Activated T-helper 1 cell treated with Interleukin-2 at 50 U/mL for 16 hours (primary cell): ENCODE data around the gene DIP2C.

Experiments
- DNase-seq: peaks from one replicate; pipeline ENCODE4 v3.0.0-alpha.2; 2020; ENCODE audit warnings: low read depth

Gene DIP2C

DNA sequence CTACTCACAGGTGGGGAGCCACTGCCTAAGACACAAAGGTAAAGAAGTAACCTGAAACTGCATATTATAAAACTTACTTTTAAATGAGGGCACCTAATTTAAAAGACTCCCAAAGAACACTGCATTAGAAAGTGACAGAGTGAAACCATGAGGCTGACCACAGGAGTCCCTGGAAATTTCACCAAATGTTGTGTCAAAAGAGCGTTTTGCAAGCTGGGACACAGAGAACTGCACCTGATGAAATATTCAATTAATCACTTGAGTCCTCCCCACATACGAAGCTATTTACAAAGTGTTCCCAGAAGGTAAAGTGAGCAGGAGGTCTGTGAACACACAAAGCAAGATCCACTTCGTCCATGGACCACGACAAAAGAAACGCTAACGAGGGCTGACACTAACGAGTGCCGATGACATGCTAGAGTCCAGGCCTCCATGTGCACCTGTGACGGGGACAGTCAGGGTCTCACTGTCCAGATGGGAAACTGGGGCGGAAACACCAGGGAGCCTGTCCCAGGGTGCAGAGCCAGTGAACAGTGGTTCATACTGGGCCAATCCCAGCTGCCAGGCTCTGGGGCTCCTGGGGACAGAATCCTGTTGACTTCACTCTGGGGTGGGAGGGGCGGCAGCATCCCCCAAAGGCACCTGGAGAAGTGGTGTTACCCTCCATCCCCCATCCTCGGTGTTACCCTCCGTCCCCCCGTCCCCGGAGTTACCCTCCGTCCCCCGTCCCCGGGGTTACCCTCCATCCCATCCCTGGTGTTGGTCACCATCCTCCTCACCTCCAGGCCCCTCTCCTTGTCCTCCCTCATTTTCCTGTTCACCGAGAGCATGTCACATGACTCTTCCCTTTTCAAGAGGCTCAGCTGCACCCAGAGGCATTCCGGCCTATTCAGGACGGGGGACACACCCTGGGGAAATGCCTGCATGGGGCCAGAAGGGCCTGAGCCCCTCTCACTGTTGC lies 63.4 kb downstream of the DIP2C start:
- DNase-seq, result no peak

DNA sequence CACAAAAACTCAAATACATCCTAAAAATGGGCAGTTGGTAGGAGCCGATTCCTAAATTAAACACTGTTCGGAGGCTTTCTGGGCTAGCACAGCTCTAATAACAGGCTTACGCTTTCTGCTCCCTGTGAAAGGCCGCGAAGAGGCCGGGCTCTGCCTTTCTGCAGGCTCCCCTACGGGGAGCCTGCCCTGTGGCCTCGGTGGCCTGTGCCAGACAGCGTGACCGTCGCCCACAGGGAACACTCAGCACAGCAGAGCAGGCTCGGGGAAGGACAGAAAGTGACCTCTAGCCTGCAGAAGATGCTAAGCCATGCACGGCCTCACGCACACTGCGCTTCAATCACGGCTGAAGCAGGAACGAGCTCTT lies 64.2 kb downstream of the DIP2C start:
- DNase-seq, result no peak

DNA sequence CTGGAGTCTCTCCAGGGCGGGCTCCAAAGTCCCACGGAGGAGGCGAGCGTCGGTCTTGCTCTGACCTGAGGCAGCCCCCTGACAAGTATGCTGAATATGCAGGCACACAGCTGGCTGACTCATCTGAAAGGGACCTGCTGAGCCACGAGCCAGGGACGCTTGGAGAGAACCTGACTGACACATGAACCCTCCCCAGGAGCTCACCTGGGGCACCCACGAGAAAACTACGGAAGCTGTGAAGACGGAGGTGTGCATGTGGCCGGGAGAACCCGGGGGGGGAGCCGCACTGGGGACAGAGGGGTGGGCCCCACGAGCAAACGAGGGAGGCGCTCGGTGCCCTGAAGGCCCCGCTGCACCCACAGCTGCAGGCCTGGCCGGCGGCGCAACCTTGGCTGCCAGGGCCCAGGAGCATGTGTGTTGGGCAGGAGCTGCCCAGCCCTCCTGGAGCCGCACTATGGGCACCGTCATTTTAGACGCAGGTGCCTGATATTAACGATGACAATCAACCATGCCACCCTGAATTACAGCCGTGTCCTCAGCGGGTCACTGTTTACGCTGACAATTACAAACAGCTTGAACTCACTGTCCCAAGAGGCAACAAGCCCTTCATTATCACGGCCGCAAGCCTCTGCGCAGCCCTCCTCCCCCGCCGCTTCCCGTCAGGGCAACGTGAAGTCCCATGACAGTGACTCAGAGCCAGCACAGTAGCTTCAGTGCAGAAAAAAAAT lies 64.7 kb downstream of the DIP2C start:
- DNase-seq, result no peak

DNA sequence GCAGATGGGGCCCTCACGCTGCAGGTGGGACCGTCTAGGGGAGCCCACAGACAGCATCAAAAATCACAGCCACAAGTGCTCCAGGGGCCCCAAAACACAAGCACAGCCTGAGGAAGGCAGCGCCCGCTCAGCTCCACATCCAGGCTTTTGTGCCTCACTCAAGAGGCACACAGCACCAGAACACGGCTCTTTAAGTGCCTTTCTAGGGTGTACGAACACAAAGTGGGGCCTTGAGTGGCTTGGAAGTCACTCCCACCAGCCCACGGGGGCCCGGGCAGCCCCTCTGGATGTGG lies 65.2 kb downstream of the DIP2C start:
- no peak for DNase-seq

DNA sequence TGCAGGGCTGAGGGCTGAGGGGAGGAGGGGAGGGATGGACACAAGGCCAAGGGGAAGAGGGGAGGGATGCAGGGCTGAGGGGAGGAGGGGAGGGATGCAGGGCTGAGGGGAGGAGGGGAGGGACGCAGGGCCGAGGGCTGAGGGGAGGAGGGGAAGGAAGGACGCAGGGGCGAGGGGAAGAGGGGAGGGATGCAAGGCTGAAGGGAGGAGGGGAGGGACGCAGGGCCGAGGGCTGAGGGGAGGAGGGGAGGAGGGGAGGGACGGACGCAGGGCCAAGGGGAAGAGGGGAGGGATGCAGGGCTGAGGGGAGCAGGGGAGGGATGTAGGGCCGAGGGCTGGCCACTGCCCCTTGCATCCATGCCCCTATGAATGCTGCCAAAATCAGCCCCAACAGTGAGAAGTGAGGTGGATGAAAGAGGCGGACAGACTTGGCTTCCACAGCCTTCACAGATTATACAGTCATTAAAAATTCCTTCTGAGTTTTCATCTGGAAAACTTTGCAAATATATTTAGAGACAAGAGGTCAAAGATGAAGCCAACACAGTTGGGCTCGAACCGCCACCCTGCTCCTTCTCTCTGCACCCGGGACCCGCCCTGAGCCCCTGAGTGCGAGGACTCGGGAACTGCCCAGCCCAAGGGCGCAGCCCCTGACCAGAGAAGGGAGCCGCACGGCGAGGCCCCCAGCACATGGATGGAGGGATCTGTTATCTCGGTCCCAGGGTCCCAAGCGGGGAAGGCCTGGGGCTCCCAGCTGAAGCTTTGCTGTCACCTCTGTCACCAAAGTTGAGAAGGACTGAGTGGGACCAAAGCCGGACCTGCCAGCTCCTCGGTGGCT lies 65.8 kb downstream of the DIP2C start:
- no peak for DNase-seq

DNA sequence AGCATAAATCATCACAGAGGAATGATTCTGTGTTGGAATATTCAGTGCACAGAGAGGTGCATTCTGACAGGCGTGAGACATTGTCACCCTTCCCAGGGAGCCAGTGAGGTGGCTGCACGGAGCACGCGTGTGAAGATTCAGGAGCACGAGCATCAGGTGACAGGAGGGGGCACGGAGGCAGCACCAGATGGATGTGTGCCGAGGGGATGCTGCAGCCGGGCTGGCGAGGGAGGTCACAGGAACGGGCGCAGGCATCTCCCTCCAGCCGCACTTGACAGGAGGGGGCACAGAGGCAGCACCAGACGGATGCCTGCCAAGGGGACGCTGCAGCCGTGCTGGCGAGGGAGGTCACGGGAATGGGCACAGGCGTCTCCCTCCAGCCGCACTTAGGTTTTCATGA lies 66.5 kb downstream of the DIP2C start:
- DNase-seq, result no peak

DNA sequence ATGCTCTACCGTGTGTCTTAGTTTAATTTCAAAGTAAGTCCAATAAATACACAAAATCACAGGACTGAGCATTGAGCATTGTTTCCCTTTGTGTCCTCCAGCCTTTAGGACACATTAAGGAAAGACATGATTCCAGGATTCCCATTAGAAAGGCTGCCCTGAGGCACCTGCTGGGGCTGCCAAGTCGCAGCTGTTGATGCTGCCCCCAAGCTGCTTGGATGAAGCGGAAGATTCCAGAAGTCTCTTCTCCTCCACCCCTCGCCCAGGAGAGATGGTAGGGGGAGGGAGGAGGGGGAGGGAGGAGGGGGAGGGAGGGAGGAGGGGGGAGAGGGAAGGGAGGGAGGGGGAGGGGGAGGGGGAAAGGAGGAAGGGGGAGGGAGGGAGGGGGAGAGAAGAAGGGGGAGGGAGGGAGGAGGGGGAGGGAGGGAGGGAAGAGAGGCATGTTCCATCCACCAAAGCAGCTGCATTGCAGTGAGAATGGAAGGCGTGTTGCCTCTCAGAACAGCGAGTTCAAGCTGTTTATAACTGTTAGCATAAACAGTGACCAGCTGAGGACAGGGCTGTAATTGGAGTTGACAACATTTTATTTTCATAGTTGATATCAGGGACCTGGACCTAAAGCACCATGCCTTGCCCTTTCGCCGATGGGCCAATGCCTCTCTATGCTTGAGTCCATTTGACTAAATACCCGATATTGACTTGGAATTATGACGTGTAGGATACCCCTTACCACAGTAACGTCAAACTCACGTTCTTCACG lies 67.3 kb downstream of the DIP2C start:
- no peak for DNase-seq

DNA sequence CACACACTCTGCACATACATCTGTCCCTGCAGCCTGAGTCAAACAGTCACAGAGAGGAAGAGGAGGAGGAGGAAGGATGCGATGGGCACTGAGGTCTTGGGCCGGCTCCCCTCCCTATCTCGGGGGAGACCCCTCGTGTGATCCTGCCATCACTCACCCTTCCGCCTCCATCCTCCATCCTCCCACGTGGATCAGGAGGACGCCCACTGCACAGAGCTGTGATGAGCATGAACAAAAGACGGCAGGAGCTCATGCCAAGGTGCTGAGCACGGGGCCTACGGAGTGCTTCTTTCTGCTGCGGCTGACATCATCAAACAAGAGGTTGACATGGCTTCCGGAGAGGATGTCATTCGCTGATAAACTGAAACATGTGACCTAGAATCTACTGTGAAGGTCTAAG lies 68.0 kb downstream of the DIP2C start:
- DNase-seq, result no peak

DNA sequence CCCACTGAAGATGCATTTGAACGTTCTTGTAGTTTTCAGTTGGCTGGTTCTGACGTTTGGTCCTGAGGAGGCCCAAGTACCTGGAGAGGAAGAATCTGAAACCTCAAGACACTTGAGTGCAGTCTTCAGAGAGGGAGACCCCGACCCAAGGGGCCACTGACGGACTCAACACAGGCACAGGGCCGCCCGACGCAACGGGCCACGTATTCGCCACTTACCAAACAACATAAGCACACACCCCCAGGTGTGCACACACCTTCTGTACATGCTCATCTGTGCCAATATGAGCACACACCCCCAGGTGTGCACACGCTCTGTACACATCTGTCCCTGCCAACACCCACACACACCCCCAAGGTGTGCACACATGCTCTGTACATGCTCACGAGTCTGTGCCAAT lies 68.5 kb downstream of the DIP2C start:
- DNase-seq, result no peak

DNA sequence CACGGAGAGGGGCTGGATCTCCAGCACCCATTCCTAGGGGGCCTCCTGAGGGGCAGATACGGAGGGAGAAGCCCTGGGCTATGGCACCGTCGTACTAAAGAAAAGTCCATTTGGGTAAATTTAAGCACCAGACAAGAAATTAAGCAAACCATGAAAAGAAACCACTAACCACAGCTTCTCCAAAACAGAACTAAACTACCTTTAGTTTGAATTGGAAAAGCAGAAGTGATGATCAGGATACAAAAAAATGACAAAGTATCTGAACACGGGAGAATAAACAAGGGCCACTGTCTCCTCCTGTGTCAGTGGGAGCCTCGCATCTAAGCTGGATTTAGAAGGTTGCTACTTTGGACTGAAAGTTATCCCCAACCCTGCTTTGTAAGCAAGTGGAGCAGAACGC lies 69.1 kb downstream of the DIP2C start:
- no peak for DNase-seq

DNA sequence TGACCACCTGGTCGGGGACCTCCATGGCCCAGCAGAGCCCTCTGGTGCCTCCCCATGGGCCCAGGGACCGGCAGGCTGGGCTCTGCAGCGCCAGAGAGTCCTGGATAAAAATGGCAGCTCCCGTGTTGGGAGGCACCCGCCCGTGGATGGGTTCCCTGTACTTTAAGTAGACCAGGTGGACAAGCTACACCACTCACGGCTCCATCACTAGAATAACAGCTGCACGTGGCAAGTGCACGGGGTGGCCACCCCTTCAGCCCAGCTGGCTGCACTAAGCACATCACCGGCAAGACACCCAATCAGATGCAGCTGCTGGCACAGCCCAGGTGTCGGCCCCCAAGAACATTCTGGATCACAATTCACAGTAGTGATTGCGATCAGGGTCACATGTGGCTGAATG lies 69.8 kb downstream of the DIP2C start:
- no peak for DNase-seq

DNA sequence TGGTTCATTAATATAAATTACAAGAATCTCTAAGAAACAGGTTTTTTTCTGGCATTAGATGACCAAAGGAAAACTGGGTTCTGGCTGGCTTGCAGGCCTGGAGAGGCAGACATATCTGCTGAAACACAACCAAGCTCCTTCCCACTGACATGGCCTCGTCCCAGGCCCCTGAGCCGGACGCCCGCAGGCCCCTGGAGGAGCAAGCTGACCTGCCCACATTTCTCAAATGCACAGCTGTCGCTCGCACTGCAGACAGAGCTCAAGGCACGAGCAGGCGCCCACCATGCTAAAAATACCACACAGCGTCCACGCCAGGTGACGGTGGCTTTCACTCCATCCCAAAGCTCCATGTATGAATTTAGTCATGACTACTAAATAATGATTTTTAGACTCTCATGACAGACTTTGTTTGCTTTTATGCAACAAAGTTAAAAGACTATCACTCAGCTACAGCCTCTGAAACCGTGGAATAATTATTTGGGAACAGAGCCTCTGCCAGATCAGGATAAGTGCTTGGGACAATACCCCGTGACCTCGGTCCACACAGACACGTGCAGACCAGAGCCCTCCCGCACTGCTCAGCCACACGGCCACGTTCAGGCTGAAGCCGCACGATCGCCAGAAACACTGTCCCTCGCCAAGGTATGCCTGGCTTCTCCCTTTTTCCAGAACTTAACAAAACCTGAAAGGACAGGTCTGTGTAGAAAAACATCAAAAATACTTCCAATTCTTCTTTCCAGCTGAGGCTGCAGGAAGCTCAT lies 71.1 kb downstream of the DIP2C start:
- DNase-seq, result no peak

DNA sequence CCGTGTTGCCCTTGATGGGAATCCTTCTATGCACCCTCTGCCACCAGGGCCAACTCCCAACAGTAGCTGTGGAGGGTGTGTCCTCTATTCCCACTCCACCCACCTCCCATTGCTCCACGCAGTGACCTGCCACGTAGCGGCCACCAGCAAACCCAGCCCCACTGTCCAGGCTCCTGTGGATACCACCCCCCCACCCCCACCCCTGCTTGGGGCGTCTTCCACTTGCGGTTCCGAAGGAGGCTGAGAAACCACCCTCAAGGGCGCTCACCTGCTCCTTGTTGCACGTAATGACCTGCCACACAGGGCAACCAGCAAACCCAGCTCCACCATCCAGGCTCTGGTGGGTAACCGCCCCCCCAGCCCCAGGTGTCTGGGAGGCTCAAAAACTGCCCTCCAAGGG lies 72.0 kb downstream of the DIP2C start:
- no peak for DNase-seq

DNA sequence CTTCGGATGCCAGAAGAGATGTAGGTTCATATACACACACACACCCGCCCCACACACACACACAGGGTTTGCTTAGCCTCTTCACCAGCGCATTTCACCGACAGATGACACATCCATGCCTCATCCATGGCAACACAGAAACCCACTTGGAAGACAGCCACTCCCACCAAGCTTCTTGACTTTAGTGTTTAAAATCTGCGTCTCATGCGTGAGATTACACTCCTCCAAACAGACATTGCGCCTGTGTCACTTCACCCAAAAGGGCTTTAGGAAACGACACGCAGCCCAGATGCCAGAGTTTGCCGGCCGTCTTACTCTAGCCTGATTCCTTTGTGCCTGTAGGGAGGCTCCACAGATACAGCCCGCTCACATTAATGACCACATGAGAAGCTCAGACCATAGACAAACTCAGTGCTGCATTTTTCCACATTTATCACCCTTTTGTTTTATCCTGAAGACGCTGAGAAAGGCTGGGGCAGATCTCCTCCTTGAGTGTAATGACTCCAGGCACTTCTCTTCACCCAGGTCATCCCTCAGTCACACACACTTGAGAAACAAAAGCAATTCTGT lies 73.8 kb downstream of the DIP2C start:
- no peak for DNase-seq

DNA sequence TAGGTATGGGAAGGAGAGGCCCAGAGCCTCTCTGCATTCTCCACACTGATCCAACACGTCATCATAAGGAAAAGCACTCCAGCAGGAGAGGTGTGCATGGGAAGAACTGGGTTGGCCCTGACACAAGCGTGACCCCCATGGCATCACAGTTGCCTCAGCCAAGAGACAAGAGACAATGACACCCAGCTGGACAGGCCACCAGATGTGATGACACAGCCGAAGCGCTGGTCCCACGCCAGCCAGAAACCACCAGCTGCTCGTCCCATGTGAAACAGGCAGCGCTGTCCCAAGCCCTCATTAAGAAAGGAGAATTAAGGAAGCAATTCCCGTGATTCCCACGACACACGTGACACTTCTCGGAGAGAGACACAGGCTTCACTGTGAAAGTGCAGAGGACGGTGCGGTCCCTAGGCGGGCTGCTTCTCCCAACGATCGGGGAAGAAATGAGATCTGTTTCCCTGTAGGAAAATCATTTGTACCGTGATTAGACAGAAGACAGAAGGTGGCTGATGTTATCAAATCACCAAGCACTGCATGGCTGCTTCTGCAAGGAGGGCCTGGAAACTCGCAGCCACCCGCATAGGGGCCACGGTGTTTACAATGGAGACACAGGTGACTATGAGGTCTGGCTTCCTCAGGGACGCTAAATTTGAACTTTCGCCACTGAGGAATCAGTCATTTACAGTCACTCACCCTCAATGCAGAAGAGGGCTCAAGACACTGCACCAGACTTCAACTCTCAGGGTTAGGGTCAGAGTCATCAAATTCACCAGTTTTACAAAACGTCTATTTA lies 74.5 kb downstream of the DIP2C start:
- no peak for DNase-seq

DNA sequence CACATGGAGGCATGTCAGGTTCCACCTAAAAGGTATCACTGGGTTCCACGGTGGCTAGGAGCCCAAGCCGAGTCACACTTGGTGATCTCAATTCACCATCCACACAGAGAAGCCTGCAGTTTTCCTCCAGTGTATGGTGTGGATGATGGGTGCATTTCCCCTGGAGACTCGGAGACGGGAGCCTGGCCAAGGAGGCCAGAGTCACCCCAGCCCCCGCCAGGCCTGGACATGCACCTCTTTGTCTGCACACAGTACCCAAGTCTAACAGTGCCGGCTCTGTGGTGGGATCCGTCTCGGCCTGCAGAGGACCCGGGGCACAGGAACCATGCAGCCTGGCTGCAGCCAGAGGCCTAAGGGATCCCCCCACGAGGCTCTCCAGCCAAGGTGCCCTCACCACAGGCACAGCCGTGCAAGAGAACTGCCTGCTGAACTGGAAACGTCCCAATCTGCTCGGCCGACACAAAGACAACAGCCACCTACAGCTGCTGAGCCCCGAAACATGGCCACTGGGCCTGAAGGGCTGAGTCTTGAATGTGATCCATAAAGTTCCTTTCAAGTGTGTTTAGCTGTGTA lies 75.2 kb downstream of the DIP2C start:
- DNase-seq, result no peak

DNA sequence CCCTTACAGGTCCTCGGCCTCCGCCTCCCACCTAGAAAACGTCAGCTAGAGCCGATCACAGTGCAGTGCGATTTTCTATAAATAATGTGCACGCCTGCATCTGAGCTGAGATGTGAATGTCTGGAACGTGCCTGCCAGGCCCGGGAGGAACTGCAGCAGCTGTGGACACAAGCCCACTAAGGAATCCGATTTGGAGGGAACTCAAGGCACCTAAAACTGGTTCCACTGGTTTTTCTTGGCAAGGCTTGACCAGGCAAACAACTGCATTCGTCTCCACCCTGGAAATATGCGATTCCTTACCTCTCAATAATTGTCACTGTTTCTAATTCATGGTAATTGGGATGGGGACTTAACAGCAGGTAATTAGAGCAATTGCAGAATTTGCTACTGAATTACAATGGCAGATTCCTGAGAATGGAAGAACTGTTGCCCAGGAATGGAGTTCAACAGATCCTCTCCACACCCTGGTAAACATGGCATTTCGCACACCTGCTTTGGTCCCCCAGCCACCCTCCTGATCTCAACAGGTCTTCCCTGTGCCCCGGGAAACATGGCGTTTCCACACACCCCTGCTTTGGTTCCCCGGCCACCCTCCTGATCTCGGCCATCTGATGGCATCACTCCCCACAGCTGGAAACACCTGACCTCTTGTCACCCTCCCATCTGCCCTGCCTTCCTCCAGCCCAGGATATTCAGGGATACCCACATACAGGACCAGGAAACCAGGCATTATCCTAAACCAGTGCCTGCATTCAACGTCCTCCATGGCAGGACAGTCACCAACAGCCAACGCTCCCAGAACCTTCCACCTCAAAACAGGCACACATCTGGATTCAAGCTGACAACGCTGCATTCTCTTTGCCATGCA lies 76.0 kb downstream of the DIP2C start:
- DNase-seq, result no peak

DNA sequence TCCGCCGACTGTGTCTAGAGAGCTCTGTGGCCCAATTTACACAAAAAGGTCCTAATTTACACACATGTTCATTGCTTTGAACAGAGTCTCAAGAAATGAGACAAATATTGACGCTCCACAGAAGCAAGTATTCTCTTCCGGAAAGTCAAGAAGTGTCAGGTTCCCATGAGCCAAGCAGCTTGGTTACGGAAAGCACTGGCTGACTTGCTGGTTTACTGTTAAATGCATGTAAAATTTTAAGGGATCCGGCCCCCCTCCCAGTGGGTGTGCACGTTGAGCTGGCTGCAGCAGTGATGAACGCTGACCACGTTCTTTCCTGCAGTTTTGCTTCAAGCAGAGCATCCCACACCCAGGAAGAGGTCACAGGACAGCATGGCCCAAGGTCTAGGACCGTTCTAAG lies 76.8 kb downstream of the DIP2C start:
- no peak for DNase-seq
